Astrocyte of the spinal cord (primary cell): ENCODE results near the gene ARHGAP26.

Experiments
- DNase-seq: peaks from one replicate; pipeline ENCODE4 v3.0.0; 2011; ENCODE audit warnings: low read depth, low spot score
- H3K4me3 ChIP-seq: 2 replicates; pipeline ENCODE4 v1.5.1; 2011; ENCODE audit warnings: low read depth, mild to moderate bottlenecking, low read length, moderate library complexity
- in situ Hi-C: cut with HindIII; loops from 2 replicates; pipeline ENCODE4 v1.10.0; 2017; ENCODE audit warnings: low sequenced_read_pairs
- TF ChIP-seq, protein P1 (sequence below): IDR thresholded peaks from 2 replicates; pipeline ENCODE4 v1.5.1; 2012; ENCODE audit warnings: low read depth, mild to moderate bottlenecking, low read length, inconsistent platforms

The ARHGAP26 gene

GRCh38 chr5:142869886-142870285 is 99.7 kb downstream of the ARHGAP26 start:
- no peak for DNase-seq
- TF ChIP-seq, protein P1, sequence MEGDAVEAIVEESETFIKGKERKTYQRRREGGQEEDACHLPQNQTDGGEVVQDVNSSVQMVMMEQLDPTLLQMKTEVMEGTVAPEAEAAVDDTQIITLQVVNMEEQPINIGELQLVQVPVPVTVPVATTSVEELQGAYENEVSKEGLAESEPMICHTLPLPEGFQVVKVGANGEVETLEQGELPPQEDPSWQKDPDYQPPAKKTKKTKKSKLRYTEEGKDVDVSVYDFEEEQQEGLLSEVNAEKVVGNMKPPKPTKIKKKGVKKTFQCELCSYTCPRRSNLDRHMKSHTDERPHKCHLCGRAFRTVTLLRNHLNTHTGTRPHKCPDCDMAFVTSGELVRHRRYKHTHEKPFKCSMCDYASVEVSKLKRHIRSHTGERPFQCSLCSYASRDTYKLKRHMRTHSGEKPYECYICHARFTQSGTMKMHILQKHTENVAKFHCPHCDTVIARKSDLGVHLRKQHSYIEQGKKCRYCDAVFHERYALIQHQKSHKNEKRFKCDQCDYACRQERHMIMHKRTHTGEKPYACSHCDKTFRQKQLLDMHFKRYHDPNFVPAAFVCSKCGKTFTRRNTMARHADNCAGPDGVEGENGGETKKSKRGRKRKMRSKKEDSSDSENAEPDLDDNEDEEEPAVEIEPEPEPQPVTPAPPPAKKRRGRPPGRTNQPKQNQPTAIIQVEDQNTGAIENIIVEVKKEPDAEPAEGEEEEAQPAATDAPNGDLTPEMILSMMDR, result no peak
- in situ Hi-C loops, result no loop called here
- H3K4me3 ChIP-seq, result no peak overlapping the region

DNA sequence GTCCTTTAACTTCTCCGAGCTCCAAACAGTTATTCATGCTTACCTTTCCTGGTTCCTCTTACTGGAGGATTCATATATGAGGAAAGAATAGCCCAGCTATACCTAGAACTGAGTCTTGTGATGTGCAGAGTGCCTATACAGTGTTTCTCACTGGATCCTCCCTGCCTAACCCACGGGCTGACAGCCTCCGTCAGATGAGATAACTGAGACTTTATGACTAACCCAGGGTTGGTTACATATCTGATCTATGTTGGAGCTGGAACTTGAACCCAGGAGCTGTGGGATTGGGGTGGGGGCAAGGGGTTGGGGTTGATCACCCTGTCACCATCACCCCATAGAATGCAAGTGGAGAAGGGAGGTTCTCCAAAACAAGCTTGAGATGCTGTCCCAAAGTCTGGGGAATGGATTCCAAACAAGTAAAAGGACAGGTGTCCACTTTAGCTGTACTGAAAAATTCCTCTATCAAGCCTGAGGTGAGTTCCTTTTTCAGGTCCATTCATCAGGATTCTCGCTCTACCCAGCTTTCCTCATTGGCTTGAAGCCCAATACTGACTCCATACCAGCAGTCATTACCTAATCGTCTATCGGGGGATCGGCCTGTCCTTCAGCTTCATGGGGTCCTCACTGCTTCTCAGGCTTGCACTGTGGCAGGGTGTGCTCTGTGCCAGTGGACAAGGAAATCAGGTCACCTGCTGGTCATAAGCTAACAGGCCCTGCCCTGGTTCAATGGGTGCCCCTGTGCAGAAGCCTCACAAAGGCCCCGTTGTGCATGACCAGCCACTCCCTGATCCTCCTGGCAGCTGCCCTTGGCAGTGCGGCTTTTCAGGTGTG is 100.6 kb downstream of the ARHGAP26 start:
- in situ Hi-C loops, result no loop called here
- TF ChIP-seq, protein P1, result no peak
- no peak overlapping the region for H3K4me3 ChIP-seq
- DNase-seq, result no peak

- in situ Hi-C loops, result no loop called here
- no peak overlapping the region for H3K4me3 ChIP-seq
- DNase-seq, result no peak
- TF ChIP-seq, protein P1, result no peak
These were observed 101.4 kb downstream of the ARHGAP26 start for GRCh38 chr5:142871363-142872193.

- H3K4me3 ChIP-seq, result no peak overlapping the region
- no peak for DNase-seq
- TF ChIP-seq, protein P1, result no peak
- in situ Hi-C loops, result no loop called here
These were observed 102.0 kb downstream of the ARHGAP26 start for GRCh38 chr5:142872217-142872616.

GRCh38 chr5:142872795-142873194 is 102.6 kb downstream of the ARHGAP26 start:
- in situ Hi-C loops, result no loop called here

DNA sequence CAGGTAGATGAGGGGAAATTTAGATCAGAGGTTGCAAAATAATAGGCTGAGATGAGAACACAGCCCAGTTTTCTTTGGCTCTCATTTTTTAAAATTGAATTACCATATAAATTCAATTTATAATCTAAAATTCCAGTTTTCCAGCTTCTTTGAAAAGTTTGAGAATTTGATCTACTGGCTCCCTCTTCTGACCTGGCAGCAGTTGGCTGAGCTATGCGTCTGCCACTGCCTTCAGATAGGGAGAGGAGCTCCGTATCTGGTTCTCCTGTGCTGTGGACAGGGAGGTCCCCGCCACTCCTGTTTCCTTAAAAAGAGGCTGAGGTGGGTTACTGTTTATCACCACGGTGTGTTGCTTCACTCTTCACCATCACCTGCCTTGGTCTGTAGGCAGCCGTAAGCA is 103.7 kb downstream of the ARHGAP26 start:
- TF ChIP-seq, protein P1, result peak; percentile 29

More at GRCh38 chr5:142872795-142873194, 102.6 kb downstream of the ARHGAP26 start:
- peak; percentile 23 for DNase-seq
- TF ChIP-seq, protein P1, result no peak
- no peak overlapping the region for H3K4me3 ChIP-seq

More for the DNA sequence above, 103.7 kb downstream of the ARHGAP26 start:
- DNase-seq, result no peak
- H3K4me3 ChIP-seq, result no peak overlapping the region
- in situ Hi-C loops, result no loop called here
